Hematopoietic multipotent progenitor cell treated with erythropoietin and hydrocortisone succinate and interleukin-3 and kit ligand, for 4 days (in vitro differentiated cells): Measurements from ENCODE around the gene MYO1D.
"Not testable (repeated sequence)": the region's sequence is repeated elsewhere in the genome, so short reads cannot be mapped to it uniquely, and the experiment has no call there.

Experiments used
- DNase-seq: peaks from one replicate; pipeline ENCODE4 v3.0.0-alpha.2; 2015

The MYO1D gene

DNA sequence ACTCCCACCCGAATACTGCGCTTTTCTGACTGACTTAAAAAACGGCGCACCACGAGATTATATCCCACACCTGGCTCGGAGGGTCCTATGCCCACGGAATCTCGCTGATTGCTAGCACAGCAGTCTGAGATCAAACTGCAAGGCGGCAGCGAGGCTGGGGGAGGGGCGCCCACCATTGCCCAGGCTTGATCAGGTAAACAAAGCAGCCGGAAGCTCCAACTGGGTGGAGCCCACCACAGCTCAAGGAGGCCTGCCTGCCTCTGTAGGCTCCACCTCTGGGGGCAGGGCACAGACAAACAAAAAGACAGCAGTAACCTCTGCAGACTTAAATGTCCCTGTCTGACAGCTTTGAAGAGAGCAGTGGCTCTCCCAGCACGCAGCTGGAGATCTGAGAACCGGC is 10.5 kb upstream of the MYO1D start:
- not testable (repeated sequence) for DNase-seq

DNA sequence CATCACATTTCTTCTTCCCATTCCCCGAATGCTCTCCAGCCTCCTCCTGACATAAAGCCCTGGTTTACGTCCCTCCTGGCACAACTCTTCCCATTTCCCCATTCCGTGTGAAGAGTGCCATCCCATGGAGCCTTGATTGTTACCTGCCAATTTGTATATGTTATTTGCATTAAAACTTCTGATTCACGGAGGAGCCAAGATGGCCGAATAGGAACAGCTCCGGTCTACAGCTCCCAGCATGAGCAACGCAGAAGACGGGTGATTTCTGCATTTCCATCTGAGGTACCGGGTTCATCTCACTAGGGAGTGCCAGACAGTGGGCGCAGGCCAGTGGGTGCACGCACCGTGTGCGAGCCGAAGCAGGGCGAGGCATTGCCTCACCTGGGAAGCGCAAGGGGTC is 10.0 kb upstream of the MYO1D start:
- not testable (repeated sequence) for DNase-seq

DNA sequence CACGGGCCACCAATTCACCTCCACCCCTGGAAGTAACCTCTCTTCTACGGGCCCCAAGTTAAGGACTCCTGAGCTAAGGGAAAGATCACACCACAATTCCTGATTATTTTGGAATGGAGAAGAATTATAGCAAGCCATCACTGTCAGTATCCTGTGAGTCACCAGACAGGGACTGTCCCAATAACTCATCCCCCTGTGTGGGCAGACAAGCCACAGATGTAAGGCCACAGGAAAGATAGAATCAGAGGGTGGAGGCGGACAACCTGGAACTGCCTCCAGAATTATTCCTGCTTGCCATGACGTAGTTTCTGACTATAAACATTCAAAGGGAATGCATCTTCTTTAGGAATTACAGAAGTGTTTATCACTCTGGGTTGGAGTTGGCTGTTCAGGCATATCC is 5.8 kb upstream of the MYO1D start:
- DNase-seq, result no peak

DNA sequence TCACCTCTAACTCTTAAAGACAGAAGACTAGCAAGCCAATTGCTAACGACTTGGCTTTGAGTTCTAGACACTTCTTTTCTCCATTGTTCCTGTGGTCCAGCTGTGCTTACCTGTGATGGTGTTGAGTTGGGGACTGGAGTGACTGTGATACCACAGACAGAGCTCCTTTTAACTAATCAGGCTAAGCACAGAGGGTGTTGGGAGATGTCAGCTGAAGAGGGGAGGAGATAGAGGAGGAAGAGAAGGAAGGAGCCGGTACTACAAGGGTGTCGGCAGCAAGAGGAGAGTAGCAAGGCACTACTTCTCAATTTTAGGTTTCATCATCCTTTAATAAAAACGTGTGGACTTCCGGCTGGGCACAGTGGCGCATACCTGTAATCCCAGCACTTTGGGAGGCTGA is 5.1 kb upstream of the MYO1D start:
- DNase-seq, result peak; percentile 28

DNA sequence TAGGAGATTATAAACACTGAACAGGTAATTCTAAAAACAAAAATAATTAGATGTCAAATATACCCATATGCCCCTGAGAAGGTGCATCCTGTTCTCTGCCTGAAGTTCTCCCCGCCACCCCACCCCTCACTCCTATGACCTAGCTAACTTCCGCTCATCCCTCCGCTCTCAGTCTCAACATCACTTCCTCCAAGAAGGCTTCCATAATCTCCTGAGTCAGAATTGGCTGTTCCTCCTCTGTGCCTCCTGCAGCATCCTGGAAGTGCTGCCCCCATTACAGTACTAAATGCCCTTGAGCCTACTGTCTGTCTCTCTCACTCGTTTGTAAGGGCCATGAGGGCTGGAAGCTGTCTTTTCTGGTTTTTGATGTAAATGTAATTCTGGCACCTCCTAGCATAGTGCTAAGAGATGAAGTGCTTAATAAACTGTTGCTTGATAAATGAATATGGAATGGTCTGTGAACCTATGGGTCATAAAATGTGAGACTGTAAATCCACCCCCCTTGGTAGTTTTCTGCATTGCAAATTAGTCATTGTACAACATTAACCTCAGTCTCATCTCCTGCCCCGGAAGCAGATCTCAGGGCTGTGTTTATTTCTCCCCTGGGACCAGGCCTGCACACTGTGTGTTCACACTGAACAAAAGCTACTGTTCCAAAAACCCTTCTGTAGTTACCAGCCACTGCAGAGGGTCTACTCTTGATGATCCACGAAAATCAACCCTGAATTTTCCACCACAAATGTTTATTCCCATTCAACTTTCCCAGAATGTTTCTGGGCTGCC is 3.9 kb upstream of the MYO1D start:
- DNase-seq, result no peak

DNA sequence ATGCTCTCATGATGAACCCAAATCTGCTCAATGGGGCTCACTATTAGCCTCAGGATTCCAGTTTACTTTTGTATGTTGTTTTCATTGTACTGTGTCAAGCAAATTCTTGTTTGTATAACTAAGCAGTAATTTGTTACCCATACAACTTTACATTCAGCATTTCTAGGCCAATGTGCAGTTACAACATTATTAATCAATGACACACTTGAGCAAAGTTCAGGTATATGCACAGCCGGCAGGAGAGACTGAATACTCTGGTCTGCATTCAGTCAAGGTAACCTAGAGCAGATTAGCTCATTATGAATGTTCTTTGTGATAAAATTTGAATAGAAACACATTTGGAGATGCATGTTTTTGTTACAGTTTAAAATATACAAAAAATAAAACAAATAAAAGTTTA is 2.2 kb upstream of the MYO1D start:
- DNase-seq, result no peak

DNA sequence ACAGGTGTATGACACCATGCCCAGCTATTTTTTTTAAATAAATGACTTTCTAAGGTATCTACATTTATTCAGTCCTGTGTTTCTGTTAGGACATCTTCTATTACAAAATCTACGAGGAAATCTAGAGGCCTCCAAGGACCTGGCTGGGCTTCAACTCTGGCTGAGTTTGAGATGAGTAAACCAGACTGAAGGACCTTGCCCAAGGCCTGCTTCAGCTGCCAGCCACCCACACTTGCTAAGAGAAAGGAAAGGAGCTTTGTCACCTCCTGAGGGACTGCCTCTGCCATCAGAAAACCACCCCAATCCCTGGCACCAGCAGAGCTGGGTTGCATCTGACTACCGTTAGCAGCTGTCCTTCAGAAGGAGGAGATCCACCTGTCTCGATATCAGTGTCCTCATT is 1.3 kb upstream of the MYO1D start:
- no peak for DNase-seq

DNA sequence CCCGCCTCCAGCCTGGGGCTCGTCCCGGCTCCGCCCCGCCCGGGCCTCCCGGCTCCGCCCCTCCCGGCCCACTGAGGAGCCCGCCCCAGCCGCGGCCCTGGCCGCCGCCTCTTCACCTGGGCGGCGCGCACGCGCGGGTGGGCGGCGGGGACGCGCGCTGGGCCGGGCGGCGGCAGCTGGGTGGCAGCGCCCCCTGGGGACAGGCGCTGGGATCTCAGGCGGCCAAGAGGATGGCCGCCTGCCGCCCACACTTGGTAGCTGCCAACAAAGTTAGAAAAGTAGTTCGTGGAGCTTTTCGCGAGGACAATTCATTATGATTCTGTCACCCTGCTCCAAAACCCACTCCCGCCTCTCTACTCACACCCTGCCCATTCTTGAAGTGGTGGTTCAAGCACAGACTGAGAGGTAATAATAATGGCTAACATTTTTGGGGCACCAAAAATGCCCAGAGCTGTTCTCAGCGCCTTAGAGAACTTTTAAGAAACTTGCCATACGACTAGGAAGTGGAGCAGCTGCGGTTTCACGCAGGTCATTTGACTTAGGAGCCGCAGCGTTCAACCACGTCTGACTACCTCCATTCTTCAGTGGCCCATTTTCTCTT is 340 bp upstream of the MYO1D start:
- DNase-seq, result peak; percentile 95

DNA sequence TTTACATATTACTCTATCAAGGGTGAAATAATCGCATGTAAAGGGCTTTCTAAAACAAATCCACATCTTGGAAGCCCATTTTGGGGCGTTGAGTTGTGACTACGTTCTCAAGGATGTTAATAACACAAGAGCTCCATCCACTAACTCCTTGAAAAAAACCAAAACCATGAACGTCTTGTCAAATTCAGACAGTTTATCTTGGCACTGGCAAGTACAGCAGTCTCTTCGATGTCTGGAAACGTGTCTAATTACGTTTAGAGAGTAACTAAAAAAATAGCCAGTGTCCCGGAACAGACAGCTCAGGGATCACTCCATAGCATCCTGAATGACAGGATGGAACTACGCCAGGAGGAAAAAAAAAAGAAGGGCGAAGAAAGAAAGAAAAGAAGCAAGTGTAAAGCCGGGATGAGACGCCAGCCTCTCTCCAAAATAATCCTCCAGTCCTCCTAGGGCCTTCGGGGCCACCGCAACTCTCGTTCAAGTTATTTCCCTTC is 954 bp downstream of the MYO1D start:
- DNase-seq, result peak; percentile 30

DNA sequence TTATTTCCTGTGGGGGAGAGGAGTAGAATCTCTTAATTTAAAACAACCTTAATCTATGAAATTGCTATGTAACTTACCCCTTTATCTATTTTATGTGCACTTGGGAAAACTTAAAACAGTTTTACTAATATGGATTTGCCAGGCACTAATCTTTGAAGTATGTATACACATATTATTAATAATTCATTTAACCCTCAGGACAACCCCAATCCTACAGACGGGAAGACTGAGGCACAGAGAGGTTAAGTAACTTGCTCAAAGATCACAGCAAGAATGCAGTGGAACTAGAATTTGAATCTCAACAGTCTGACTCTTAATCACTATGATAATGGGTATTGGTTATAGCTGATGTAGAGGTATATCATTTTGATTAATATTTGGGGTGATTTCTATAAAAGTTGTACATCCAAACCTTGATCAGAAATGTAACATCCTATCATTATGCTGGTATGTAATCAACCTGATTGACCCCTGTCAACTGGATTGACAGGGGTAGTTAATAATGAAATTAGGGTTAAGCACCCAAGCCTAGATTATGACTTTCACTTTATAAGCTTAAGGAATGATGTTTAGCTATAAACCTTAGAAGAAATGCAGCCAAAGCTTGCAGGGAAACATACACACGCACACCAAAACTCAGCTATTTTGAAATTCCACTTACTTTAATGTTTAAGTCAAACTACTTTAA is 1.6 kb downstream of the MYO1D start:
- no peak for DNase-seq

DNA sequence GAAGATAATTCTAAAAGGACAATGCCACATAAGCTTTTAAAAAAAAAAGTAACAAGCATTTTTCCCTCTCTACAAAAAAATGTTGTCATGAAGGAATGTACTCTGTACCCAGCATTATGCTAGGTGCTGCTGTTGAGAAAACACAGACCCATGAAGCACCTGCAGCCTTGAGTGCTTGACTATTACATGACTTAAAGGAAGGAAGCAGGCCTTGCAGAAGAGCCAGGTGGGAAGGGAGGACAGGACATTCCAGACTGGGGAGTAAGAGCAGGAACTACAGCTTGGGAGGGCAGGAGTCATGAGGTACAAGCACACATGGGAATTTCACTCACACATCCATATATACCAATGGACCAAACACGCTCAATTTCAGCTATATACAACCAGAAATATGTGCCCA is 3.8 kb downstream of the MYO1D start:
- DNase-seq, result no peak

DNA sequence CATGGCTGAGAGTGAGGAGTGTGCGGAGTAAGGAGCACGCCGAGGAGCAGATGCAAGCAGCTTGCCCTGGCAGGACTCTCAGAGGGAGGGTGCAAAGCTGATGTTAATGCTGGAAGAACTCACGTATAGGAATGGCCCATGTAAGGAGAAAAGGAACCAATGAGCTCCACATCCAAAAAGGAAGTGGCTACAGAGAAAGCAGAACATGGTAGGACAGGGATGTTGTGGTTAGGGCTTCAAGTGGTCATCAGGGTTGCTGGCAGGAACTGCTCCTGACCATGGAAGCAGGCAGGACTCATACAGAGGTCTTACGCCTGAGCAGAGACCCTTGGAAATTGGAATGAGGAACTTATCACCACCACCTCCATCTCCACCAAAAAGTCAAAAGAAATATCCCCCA is 5.2 kb downstream of the MYO1D start:
- peak; percentile 50 for DNase-seq

DNA sequence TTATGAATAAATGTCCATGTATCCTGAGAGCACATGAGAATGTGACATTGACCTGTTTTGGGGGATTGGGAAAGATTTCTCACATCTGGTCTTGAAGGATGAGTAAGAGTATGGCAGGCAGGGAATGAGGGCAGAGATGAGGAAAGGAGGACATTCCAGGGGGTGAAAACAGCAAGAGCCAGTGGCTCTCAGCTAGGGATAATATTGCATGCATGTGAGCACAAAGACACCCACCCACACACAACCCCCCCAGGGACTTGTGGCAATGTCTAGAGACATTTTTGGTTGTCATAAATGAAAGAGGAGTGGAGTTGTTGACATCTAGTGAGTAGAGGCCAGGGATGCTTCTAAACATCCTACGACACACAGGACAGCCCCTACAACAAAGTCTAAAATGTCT is 6.0 kb downstream of the MYO1D start:
- DNase-seq, result no peak

DNA sequence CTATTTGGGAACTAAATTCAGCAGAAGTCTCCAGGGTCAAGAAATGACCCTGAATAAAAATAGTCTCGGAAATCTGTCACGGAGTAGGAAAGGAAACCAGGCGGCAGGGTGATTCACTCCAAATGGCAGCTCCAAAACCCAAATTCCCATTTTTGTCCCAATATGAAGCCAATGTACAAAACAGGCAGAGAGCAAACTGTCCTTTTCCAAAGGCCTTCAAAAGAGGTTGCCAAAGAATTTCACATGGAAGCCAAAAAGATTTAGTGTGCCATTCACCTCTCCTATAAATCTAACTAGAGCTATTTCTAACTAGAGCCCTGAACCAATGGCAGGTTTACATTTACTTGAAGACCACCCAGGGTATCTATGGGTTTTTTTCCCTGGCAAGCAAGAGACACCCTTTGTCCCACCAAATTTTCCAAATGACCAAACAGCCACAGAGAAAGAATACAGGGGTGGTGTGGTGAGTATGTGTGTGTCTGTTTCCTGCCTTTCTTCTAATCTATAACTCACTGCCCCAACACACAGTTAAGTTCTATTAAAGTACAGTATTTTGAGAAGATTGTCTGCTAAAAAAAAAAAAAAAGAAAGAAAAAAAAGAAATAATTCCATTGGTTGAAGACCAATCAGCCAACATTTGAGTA is 6.8 kb downstream of the MYO1D start:
- peak; percentile 23 for DNase-seq

DNA sequence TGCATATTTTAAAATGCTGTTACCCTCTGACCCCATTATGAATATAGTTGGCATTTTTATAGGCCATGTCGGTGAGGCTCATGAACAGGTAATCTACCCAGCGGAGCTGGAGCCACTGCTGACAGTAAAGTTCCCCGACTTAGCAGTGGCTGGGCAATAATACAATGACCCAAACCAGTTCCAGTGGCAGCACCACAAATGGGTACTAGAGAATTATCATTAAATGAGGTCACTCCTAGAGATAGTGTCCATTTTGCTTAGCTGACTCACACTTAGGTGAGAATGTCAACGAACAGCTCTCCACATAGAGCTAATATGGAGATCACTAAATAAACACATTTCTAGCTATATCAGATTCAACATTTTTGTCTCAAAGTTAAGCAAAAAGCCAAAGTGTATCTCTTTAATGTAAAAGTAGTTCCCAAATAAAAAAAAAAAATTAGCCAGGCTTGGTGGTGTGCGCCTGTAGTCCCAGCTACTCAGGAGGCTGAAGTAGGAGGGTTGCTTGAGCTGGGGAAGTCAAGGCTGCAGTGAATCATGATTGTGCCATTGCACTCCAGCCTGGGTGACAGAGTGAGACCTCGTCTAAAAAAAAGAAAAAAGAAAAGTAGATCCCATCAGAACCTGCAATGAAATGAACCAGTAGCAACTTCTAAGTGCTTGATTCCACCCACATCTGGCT is 7.4 kb downstream of the MYO1D start:
- DNase-seq, result no peak

DNA sequence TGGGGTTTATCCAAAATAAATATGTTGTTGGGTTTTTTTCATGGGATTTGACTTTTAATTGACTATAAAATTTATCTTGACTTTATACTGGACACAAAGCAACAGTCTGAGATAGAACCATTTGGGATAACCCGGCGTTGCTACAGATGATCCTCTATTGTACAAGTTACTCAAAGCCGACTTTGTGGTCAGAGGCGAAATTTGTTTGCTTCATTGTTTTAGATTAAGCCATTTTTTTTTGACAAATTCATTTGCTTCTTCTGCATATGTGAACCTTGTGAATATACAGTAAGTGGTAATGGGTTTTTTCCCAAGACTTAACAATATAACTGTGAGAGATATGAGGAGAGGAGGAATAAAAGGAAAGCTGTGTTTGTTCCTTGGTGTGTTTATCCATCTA is 11.8 kb downstream of the MYO1D start:
- no peak for DNase-seq

DNA sequence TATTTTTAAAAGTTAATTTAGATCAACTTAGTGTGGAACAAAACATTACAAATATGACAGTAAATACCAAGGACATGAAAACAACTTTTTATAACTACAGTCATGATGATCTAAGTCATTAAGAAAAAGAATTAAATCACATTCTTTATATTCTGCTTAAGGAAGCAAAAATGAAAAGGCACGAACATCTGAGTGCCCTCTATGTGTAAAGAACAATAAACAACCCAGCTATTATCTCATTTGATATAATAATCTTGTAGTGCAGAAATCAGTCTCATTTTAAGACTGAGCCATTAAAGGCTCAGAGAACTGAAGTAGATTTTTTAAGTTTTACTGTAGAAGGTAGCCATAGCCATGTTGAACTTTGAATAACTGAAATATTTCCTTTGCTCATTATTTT is 13.4 kb downstream of the MYO1D start:
- no peak for DNase-seq

DNA sequence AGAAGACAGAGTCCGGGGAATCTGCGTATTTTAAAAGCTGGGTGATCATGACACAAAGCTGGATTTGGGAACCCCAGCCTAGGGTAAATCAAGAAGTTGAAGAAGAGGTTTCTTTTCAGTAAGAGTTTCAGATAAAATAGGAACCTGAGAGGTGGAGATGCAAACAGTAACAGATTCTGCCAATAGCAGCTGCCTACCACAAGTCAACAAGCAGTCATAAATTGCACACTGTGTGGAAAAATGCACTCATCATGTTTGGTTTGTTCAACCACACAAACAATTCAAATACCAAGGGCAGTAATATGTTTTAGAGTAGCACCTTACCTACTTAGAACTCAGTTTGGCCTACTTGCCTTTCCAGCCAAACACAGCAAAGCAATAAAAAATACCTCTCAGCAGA is 14.0 kb downstream of the MYO1D start:
- no peak for DNase-seq

DNA sequence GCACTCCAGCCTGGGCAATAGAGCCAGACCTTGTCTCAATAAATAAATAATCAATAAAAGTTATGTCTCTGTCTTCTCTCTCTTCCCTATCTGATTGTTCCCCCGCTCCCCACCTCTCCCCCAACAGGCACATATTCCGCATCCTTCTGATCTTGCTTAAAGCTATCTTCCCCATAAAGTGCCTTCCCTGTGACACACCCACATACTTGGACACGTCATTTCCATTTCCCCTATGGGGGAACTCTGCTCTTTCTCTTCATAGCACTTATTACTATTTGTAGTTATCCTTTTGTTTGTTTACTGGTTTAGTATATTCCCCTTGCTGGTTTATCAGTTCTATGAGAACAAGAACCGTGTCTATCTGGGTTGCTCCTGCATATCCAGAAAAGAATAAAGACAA is 14.9 kb downstream of the MYO1D start:
- DNase-seq, result no peak

DNA sequence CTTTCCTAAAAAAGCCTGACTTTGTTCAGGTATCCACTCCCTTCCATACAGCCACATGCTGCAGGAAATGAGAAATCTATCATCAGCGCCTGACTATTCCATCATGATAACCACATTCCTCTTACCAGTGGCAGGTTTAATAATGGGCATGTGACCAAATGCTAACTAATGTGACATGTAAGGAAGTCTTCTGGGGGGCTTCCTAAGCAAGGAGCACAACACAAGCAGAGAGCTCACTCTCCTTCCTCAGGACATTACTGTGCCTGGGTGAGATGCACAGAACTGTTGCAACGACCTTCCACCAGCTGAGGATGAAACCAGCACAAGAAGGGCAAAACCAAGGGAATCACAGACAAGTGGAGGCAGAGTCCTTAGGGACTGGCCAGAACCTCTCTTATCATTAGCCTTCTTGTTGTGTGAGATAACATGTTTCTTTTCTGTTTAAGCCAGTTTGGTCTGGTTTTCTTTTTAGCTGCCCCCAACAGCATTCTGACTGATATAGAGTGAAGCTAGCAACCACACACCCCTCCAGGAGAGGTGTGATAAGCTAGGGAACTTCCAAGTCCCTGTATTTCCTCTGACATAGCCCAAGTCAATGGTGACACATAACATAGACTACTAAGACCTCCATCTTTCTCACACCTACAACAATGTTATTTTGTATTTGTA is 16.9 kb downstream of the MYO1D start:
- DNase-seq, result peak; percentile 93

DNA sequence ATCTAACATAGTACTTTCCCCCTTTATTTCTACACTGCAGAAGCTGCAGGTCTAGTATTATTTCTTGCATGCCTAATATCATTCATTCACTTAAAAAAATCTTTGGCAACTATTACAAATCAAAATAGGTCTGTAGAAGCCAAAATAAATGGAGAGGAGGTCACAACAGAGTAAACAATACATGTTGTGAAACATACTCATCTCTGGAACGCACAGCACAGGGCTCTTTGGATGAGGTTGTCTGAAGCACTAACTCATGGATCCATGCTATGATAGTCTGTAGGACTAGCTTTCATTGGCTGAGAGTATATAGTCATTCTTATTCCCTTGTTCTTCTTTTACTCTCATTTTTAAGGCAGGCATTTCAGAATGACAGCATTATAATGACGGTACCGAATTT is 21.3 kb downstream of the MYO1D start:
- no peak for DNase-seq

DNA sequence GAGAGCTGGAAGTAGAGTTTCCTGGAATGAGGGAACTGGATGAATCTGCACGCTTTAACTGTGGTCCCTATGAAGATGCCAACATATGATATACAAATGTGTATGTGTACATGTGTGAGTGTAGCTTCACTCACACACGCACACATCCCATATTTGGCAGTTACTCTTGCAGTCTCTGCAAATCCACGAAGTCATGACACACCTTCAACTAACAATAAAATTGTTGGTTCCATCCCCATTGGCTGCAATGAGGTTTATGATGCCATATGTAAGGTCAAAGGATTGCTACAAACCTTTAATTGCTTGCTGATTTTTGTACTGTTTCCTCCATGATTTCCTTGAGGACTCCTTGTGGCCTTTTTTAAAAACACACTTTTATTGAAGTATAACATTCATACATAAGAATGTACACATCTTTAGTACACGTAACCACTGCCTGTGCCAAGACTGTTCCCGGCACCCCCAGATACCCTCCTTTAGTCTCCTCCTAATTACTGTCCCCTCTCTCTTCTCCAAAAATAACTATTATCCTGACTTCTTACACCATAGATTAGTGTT is 22.0 kb downstream of the MYO1D start:
- DNase-seq, result peak; percentile 33
